ENCODE results near the gene CTSF.
"Not testable (repeated sequence)": the region's sequence is repeated elsewhere in the genome, so short reads cannot be mapped to it uniquely, and the experiment has no call there.

Gene CTSF

DNA sequence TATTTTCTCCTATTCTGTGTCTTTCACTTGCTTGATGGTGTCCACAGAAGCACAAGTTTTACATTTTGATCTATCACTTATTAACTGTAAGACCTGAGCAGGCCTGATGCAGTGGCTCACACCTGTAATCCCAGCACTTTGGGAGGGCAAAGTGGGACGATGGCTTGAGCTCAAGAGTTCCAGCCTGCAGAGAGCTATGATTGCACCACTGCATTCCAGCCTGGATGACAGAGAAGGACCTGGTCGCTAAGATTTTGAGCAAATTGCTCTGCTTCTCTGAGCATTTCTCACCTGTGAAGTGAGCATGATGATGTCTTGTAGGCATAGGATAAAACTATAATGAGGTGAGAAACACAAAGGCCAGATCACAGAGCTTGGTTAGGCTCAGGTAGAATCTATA, 17.7 kb upstream of the CTSF start:
- no peak for DNase-seq (ENCODE audit: low read depth)
- TF ChIP-seq, protein P1, sequence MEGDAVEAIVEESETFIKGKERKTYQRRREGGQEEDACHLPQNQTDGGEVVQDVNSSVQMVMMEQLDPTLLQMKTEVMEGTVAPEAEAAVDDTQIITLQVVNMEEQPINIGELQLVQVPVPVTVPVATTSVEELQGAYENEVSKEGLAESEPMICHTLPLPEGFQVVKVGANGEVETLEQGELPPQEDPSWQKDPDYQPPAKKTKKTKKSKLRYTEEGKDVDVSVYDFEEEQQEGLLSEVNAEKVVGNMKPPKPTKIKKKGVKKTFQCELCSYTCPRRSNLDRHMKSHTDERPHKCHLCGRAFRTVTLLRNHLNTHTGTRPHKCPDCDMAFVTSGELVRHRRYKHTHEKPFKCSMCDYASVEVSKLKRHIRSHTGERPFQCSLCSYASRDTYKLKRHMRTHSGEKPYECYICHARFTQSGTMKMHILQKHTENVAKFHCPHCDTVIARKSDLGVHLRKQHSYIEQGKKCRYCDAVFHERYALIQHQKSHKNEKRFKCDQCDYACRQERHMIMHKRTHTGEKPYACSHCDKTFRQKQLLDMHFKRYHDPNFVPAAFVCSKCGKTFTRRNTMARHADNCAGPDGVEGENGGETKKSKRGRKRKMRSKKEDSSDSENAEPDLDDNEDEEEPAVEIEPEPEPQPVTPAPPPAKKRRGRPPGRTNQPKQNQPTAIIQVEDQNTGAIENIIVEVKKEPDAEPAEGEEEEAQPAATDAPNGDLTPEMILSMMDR (conservative IDR thresholded peaks at IDR 0.05; ENCODE audit: low read depth, low read length), result no peak
- no peak overlapping the region for H3K4me3 ChIP-seq (ENCODE audit: low read depth, low read length)

DNA sequence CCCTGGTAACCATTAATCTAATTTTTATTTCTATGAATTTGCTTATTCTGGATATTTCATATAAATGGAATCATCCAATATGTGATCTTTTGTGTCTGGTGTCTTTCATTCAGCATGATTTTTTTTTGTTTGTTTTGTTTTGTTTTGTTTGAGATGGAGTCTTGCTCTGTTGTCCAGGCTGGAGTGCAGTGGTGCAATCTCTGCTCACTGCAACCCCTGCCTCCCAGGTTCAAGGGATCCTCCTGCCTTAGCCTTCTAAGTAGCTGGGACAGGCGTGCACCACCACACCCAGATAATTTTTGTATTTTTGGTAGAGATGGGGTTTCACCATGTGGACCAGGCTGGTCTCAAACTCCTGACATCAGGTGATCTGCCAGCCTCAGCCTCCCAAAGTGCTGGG, 17.0 kb upstream of the CTSF start:
- H3K4me3 ChIP-seq (ENCODE audit: low read depth, low read length); DNase-seq (ENCODE audit: low read depth): not testable (repeated sequence)

DNA sequence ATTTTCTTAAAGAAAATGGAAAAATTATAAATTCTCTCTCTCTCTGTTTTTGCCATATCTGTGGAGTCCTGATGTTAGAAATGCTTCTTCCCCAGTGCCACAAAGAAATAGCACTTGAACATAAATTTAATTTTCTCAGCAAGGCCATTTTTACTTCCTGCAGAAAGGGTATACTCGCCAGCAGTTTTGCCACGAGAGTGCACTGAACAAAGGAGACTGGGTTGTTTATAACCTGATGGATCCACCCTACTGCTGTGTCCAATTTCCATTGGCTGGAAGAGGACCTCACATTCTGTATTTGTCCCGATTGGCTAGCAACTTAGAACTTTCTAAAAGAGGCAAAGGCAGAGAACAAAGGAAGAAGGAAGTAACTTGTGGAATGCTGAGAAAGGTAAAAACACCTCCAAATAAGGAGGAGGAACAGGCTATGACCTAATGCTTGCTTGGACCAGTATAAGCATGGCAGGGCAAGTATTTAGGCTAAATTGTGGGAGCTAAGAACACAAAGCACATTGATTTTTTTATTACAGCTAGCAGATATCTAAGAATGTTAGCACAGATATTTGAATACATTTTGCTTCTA, 14.2 kb upstream of the CTSF start:
- not testable (repeated sequence) for DNase-seq (ENCODE audit: low read depth); H3K4me3 ChIP-seq (ENCODE audit: low read depth, low read length)

DNA sequence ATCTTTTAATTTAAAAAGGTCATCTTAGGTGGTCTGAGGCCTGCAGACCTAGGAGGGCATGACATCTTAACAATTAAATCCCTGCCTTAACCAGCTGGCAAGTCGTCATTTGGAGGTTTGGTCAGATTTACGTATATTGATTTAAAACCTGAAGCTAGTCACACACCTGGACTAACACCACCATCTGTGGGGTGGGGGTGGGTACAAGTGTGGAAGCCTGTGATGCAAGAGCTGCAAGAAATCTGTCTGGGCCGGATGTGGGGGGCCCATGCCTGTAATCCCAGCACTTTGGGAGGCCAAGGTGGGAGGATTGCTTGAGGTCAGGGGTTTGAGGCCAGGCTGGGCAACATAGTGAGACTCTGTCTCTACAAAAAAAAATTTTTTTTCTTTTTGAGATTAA, 12.9 kb upstream of the CTSF start:
- no peak overlapping the region for H3K4me3 ChIP-seq (ENCODE audit: low read depth, low read length)
- TF ChIP-seq, protein P1 (conservative IDR thresholded peaks at IDR 0.05; ENCODE audit: low read depth, low read length), result no peak
- no peak for DNase-seq (ENCODE audit: low read depth)

DNA sequence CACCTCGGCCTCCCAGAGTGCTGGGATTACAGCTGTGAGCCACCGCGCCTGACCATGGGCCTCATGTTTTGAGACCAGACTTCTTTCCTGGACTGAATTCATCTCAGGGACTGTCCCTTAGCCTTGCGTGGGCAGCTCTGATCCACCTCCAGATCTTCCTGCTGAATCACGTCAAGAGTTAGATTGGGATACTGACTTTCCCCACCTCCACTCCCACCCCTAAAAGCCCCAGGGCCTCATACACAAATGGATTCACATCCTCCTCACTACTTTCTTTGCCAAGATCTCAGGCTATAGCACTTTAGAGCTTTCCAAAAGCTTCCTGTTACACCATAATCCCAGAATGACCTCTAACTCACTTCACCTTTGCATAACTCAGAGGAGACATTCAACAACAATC, 12.4 kb upstream of the CTSF start:
- TF ChIP-seq, protein P1 (conservative IDR thresholded peaks at IDR 0.05; ENCODE audit: low read depth, low read length), result no peak
- H3K4me3 ChIP-seq (ENCODE audit: low read depth, low read length), result no peak overlapping the region
- peak; percentile 52 for DNase-seq (ENCODE audit: low read depth)

DNA sequence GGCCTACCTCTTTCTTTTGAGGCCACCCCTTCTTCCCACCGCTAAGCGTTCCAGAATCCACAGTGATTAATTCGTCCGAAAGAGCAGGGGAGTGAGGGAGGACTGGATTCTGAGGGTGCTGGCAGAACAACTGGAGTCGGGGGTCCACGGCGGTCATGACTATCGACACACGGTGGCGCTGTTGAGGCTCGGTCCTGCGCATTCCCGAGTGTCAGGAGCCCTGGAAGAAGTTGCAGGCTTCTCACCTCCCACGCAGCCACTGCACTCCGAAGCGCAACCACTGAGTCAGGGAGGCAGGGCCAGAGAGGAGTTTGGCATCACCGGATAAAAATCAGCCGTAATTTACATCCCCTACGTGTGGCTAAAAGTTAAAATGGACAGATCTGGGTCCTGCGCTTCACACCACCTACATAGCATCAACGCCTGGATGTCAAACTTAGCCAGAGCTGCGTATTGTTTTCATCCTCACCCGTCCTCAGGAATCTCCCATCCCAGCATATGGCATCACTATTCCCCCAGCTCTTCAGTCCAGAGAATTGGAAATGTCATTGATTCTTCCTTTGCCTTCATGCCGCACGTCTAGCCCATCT, 10.7 kb upstream of the CTSF start:
- DNase-seq (ENCODE audit: low read depth), result peak; percentile 82
- TF ChIP-seq, protein P1 (conservative IDR thresholded peaks at IDR 0.05; ENCODE audit: low read depth, low read length), result peak; percentile 88
- no peak overlapping the region for H3K4me3 ChIP-seq (ENCODE audit: low read depth, low read length)

DNA sequence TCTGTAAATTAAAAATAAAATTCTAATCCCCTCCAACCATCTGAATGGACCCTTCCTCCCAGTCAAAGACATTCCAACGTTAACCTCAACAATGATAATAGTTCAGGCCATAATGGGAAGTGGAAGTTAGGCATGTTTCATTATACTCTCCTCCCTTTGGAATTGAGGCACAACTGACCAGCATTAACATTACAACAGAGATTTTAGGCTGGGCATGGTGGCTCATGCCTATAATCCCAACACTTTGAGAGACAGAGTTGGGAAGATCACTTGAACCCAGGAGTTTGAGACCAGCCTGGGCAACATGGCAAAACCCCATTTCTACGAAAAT, 2.4 kb upstream of the CTSF start:
- no peak for DNase-seq (ENCODE audit: low read depth)
- no peak overlapping the region for H3K4me3 ChIP-seq (ENCODE audit: low read depth, low read length)
- TF ChIP-seq, protein P1 (conservative IDR thresholded peaks at IDR 0.05; ENCODE audit: low read depth, low read length), result no peak

DNA sequence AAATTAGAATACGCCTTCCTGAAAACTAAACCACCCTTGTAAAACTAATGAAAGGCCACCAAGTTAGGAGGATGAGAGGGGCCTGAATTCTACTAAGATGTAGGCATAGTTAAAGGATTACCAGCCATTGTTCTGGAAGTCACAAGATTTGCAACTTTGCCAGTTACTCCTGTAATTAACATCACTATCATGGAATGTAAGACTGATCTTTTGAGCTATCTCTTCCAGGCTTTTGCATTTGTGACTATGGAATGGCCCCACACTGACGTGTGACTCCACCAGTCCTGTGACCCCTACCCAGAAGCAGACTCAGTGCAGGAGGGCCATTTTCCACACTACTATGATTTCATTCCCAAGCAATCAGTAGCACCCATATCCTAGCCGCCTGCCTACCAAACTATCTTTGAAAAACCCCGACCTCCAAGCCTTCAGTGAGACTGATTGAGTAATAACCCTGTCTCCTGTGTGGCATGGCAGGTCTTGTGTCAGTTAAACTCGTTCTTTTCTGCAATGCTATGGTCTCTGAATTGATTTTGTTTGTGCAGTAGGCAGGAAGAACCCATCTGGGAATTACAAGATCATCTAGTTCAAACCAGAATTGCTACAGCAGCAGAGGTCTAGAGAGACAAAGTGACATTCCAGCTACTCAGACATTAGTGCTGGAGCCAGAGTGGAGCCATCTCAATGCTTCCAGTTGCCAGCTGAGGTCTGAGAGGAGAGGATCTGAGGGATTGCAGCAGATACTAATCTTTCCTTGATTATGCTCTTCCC, 1.9 kb upstream of the CTSF start:
- DNase-seq (ENCODE audit: low read depth), result no peak
- H3K4me3 ChIP-seq (ENCODE audit: low read depth, low read length), result no peak overlapping the region
- TF ChIP-seq, protein P1 (conservative IDR thresholded peaks at IDR 0.05; ENCODE audit: low read depth, low read length), result no peak

Measured in choroid plexus epithelial cell (primary cell).